ENCODE measurements around the gene VSTM4. TPM values are rescaled to one million over a fixed set of nuclear protein-coding genes. Genes with fewer than 3 reads are reported as not detected.

VSTM4 gene
- total and polyA plus RNA-seq, 2 donors (not counting 1 experiment from before 2014, with no cell fraction given) = 8.1 to 27.9 TPM

DNA sequence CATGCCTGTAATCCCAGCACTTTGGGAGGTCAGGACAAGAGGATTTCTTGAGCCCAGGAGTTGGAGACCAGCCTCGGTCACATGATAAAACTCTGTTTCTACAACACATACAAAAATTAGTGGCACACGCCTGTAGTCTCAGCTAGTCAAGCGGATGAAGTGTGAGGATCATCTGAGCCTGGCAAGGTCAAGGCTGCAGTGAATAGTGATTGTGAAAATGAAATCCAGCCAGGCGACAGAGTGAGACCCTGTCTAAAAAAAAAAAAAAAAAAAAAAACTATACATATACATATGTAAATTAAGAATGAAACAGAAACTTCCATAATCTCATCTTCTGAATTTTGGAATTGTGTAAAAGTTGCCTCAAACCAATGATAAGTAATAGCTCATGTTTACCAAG lies 36.7 kb upstream of the VSTM4 start:
- Histone ChIP-seq H3K4me1 (ENCODE audit: control insufficient read depth, extremely low read depth, insufficient read depth, low read length) (peaks cover 6% of the 10 kb centered on the region), H3K9ac (ENCODE audit: insufficient read depth, low read length) (no peak overlapping the region), H3K9me3 (ENCODE audit: control insufficient read depth, insufficient read depth, low read depth, low read length) (no peaks in the 10 kb centered on the region), H3K79me2 (ENCODE audit: control insufficient read depth, insufficient read depth, low read length) (no peaks in the 10 kb centered on the region), H3K4me3 (replicated peaks in 1 of 4; ENCODE audit: control extremely low read depth in 1 of 4, insufficient read depth in 1 of 4, low read depth in 3 of 4, low read length in 4 of 4) (no peak overlapping the region), H3K27me3 (ENCODE audit: control insufficient read depth, insufficient read depth, low read length) (peaks cover 2% of the 10 kb centered on the region), H2AFZ (ENCODE audit: low read length) (no peak overlapping the region), H3K4me2 (ENCODE audit: extremely low read depth, insufficient read depth, low read length) (no peak overlapping the region), H3K27ac (ENCODE audit: insufficient read depth, low read length) (no peak overlapping the region), H3K36me3 (ENCODE audit: control insufficient read depth, insufficient read depth, low read length) (no peaks in the 10 kb centered on the region), H4K20me1 (ENCODE audit: control insufficient read depth, extremely low read depth, insufficient read depth, low read length) (no peaks in the 10 kb centered on the region)
- no peak for DNase-seq (ENCODE audit: low read depth in 2 of 2)
- no peak for TF ChIP-seq EZH2 (IDR thresholded peaks at IDR 0.05; ENCODE audit: low read length, missing control alignments)
- TF ChIP-seq CTCF (conservative IDR thresholded peaks at IDR 0.05 in 1 of 2, IDR thresholded peaks at IDR 0.05 in 1 of 2; ENCODE audit: low read depth in 1 of 2, low read length in 2 of 2) = no peak

GRCh38 chr10:49151481-49151880 lies 36.2 kb upstream of the VSTM4 start:
- H3K4me3 ChIP-seq (replicated peaks in 1 of 4; ENCODE audit: control extremely low read depth in 1 of 4, insufficient read depth in 1 of 4, low read depth in 3 of 4, low read length in 4 of 4) = no peak overlapping the region
- peaks cover 6% of the 10 kb centered on the region for H3K4me1 ChIP-seq (ENCODE audit: control insufficient read depth, extremely low read depth, insufficient read depth, low read length)
- DNase-seq (ENCODE audit: low read depth in 2 of 2) = no peak
- H3K36me3 ChIP-seq (ENCODE audit: control insufficient read depth, insufficient read depth, low read length) = no peaks in the 10 kb centered on the region
- H3K27ac ChIP-seq (ENCODE audit: insufficient read depth, low read length) = no peak overlapping the region
- H3K4me2 ChIP-seq (ENCODE audit: extremely low read depth, insufficient read depth, low read length) = no peak overlapping the region
- H3K27me3 ChIP-seq (ENCODE audit: control insufficient read depth, insufficient read depth, low read length) = peaks cover 2% of the 10 kb centered on the region
- H3K9me3 ChIP-seq (ENCODE audit: control insufficient read depth, insufficient read depth, low read depth, low read length) = no peaks in the 10 kb centered on the region
- no peak overlapping the region for H2AFZ ChIP-seq (ENCODE audit: low read length)
- no peak overlapping the region for H3K9ac ChIP-seq (ENCODE audit: insufficient read depth, low read length)
- H3K79me2 ChIP-seq (ENCODE audit: control insufficient read depth, insufficient read depth, low read length) = no peaks in the 10 kb centered on the region
- H4K20me1 ChIP-seq (ENCODE audit: control insufficient read depth, extremely low read depth, insufficient read depth, low read length) = no peaks in the 10 kb centered on the region
- TF ChIP-seq EZH2 (IDR thresholded peaks at IDR 0.05; ENCODE audit: low read length, missing control alignments) (no peak), CTCF (conservative IDR thresholded peaks at IDR 0.05 in 1 of 2, IDR thresholded peaks at IDR 0.05 in 1 of 2; ENCODE audit: low read depth in 1 of 2, low read length in 2 of 2) (no peak)

DNA sequence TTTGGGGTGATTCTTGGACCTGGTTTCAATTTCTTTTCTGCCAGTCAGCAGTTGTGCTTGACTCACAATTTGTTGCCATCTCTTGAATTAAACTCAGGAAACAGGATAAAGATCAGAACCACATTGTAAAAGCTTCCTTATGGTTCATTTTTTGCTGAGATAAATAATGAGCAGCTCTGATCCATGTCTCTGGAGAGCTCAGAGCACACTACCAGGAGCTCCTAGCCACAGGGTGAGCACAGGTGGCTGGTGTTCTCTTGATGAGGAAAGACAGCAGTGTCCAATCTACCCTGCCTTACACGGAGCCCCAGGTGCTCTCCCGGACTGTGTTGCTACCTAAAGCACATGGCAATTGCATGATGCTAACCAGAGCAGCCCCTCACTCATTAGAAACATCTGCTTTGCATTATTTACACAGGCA lies 35.7 kb upstream of the VSTM4 start:
- H3K9ac ChIP-seq (ENCODE audit: insufficient read depth, low read length) = no peak overlapping the region
- peaks cover 2% of the 10 kb centered on the region for H3K27me3 ChIP-seq (ENCODE audit: control insufficient read depth, insufficient read depth, low read length)
- H4K20me1 ChIP-seq (ENCODE audit: control insufficient read depth, extremely low read depth, insufficient read depth, low read length) = no peaks in the 10 kb centered on the region
- H3K27ac ChIP-seq (ENCODE audit: insufficient read depth, low read length) = no peak overlapping the region
- no peak overlapping the region for H2AFZ ChIP-seq (ENCODE audit: low read length)
- TF ChIP-seq EZH2 (IDR thresholded peaks at IDR 0.05; ENCODE audit: low read length, missing control alignments) (no peak), CTCF (conservative IDR thresholded peaks at IDR 0.05 in 1 of 2, IDR thresholded peaks at IDR 0.05 in 1 of 2; ENCODE audit: low read depth in 1 of 2, low read length in 2 of 2) (no peak)
- no peak for DNase-seq (ENCODE audit: low read depth in 2 of 2)
- peaks cover 6% of the 10 kb centered on the region for H3K4me1 ChIP-seq (ENCODE audit: control insufficient read depth, extremely low read depth, insufficient read depth, low read length)
- no peaks in the 10 kb centered on the region for H3K9me3 ChIP-seq (ENCODE audit: control insufficient read depth, insufficient read depth, low read depth, low read length)
- no peak overlapping the region for H3K4me2 ChIP-seq (ENCODE audit: extremely low read depth, insufficient read depth, low read length)
- no peaks in the 10 kb centered on the region for H3K36me3 ChIP-seq (ENCODE audit: control insufficient read depth, insufficient read depth, low read length)
- H3K79me2 ChIP-seq (ENCODE audit: control insufficient read depth, insufficient read depth, low read length) = no peaks in the 10 kb centered on the region
- H3K4me3 ChIP-seq (replicated peaks in 1 of 4; ENCODE audit: control extremely low read depth in 1 of 4, insufficient read depth in 1 of 4, low read depth in 3 of 4, low read length in 4 of 4) = no peak overlapping the region
